ENCODE data around the gene CNTNAP2. TPM values are rescaled to one million over a fixed set of nuclear protein-coding genes. Genes with fewer than 3 reads are reported as not detected.

CNTNAP2 gene
- total RNA-seq, 1 experiment from 2014 or later, result 64.5 TPM

- no peak for DNase-seq
- Mint-ChIP-seq H3K27me3 (ENCODE audit: low read depth) (no peaks in the 10 kb centered on the region; the same call in none of the 2 replicates), H3K4me3 (no peak overlapping the region), H3K27ac (no peak overlapping the region), H3K36me3 (ENCODE audit: insufficient read depth in 1 of 3, low read depth in 3 of 3) (peaks cover 2 to 6% (median 3%) of the 10 kb centered on the region in 3 experiments; a peak in 3 of 7 replicates), H3K9me3 (peaks cover 12 to 17% of the 10 kb centered on the region in 2 experiments; a peak in 4 of 5 replicates), H3K4me1 (peaks cover 0 to 4% of the 10 kb centered on the region in 2 experiments; a peak in 2 of 4 replicates)
- Histone ChIP-seq H2AFZ (ENCODE audit: low read length) (no peak overlapping the region), H3K27me3 (ENCODE audit: insufficient read depth, low read length) (no peaks in the 10 kb centered on the region), H4K91ac (ENCODE audit: insufficient read length, low read depth, low read length) (no peak overlapping the region), H2BK5ac (ENCODE audit: insufficient read length, low read length) (no peak overlapping the region), H4K5ac (ENCODE audit: insufficient read length, low read depth, low read length) (no peak overlapping the region), H2BK20ac (ENCODE audit: low read depth, low read length, poor library complexity, severe bottlenecking) (no peak overlapping the region), H3K4me1 (ENCODE audit: insufficient read depth, low read length) (no peaks in the 10 kb centered on the region), H2AK5ac (ENCODE audit: insufficient read length, low read length) (no peak overlapping the region), H3K79me2 (ENCODE audit: insufficient read depth, low read length) (no peaks in the 10 kb centered on the region), H3K56ac (ENCODE audit: insufficient read length, low read depth, low read length) (no peak overlapping the region), H3K14ac (ENCODE audit: insufficient read depth, low read length) (no peak overlapping the region), H3K9me3 (ENCODE audit: control insufficient read depth, low read depth, low read length) (no peaks in the 10 kb centered on the region), H3T11ph (ENCODE audit: low read length) (no peak overlapping the region), H4K8ac (replicated peaks; ENCODE audit: insufficient read length, low read depth, low read length) (no peak overlapping the region), H3K9ac (ENCODE audit: extremely low read depth, insufficient read length, low read length) (no peak overlapping the region), H3K4me2 (ENCODE audit: insufficient read depth, insufficient read length, low read length) (no peak overlapping the region), H4K20me1 (ENCODE audit: control insufficient read depth, insufficient read depth, insufficient read length) (no peaks in the 10 kb centered on the region), H3K23me2 (ENCODE audit: insufficient read length, low read depth, low read length, poor library complexity, severe bottlenecking) (no peaks in the 10 kb centered on the region), H3K4ac (ENCODE audit: low read depth, low read length) (no peak overlapping the region), H2BK12ac (ENCODE audit: insufficient read length, low read depth, low read length) (no peak overlapping the region), H3K18ac (ENCODE audit: insufficient read length, low read depth, low read length) (no peak overlapping the region), H3K27ac (ENCODE audit: insufficient read length, low read depth, low read length) (no peak overlapping the region), H3K23ac (ENCODE audit: insufficient read length, low read depth, low read length) (no peak overlapping the region), H3K79me1 (ENCODE audit: insufficient read depth, low read depth, low read length, poor library complexity, severe bottlenecking) (no peaks in the 10 kb centered on the region), H2BK15ac (ENCODE audit: low read depth, low read length) (no peak overlapping the region), H2BK120ac (ENCODE audit: low read depth, low read length, poor library complexity, severe bottlenecking) (no peak overlapping the region)
- TF ChIP-seq CTCF (conservative IDR thresholded peaks at IDR 0.05), result no peak
- 100% methylated on average over 1 of the region's 3 CpGs for WGBS (ENCODE audit: extremely low coverage, insufficient read length, low lambda C conversion rate)
These were observed 2019.4 kb downstream of the CNTNAP2 start for GRCh38 chr7:148135997-148136396.
